GM12878 (cell line): ENCODE measurements around the gene BMERB1. TPM values are rescaled to one million over a fixed set of nuclear protein-coding genes. Genes with fewer than 3 reads are reported as not detected.
"Not testable (repeated sequence)": the region's sequence is repeated elsewhere in the genome, so short reads cannot be mapped to it uniquely, and the experiment has no call there.

Experiments
- ATAC-seq: fragments of 200-7000 bp; cut with Tn5 transposase; 3 replicates; pipeline ENCODE4 v1.9.1; 2020; ENCODE audit warnings: mild to moderate bottlenecking, moderate library complexity
- BruUV-seq: library from RNA; stranded (reverse); fragments of 400-500 nt; replicated peaks from 2 replicates; lab custom pipeline; 2021; lab: Mats Ljungman, UMichigan
- CTCF ChIA-PET: fragments of 300-600 bp; sonication (Branson Sonifier 250); formaldehyde crosslinking; extraction: SDS; loops from one replicate; lab custom pipeline; 2021; ENCODE audit warnings: inconsistent platforms; lab: Yijun Ruan, JAX
- POLR2A ChIA-PET: fragments of 350-600 bp; formaldehyde crosslinking; extraction: SDS; loops from one replicate; lab custom pipeline; 2021; ENCODE audit warnings: inconsistent platforms; lab: Charles Lee
- RAD21 ChIA-PET: fragments of 300-600 bp; sonication (Branson Sonifier 250); formaldehyde crosslinking; loops from one replicate; lab custom pipeline; 2023; ENCODE audit warnings: antibody characterized with exemption; ENCODE audit not compliant: unreplicated experiment; lab: Charles Lee
- SMC1A ChIA-PET: fragments of 300-600 bp; sonication (Branson Sonifier 250); formaldehyde crosslinking; loops from one replicate; lab custom pipeline; 2023; ENCODE audit not compliant: unreplicated experiment, uncharacterized antibody; lab: Charles Lee
- DNase-seq: peaks from one replicate; pipeline ENCODE4 v3.0.0-alpha.2; 2011; ENCODE audit warnings: low read depth, low spot score
- FAIRE-seq: peaks from 3 replicates; lab custom pipeline; 2011; peaks lifted over from hg19 to GRCh38; lab: Jason Lieb, UNC
- H2AFZ ChIP-seq: 2 replicates; pipeline ENCODE4 v1.6.0; 2011; ENCODE audit warnings: low read depth, low read length, control low read depth; ENCODE audit not compliant: control insufficient read depth
- H3K27ac ChIP-seq: 2 replicates; pipeline ENCODE4 v1.5.1; 2011; ENCODE audit warnings: control low read depth; ENCODE audit not compliant: control insufficient read depth, insufficient read depth
- H3K27me3 ChIP-seq, 2 experiments: replicated peaks in 1 of 2; 2 replicates each; pipeline versions ENCODE4 v1.6.0 to v1.6.1; 2011; ENCODE audit warnings: low read length in 1 of 2; ENCODE audit not compliant: control insufficient read depth in 2 of 2, insufficient read depth in 2 of 2
- H3K36me3 ChIP-seq, 2 experiments: 2 replicates each; pipeline ENCODE4 v1.5.1; 2011; ENCODE audit warnings: low read length in 1 of 2; ENCODE audit not compliant: control insufficient read depth in 2 of 2, insufficient read depth in 2 of 2
- H3K4me1 ChIP-seq: 2 replicates; pipeline ENCODE4 v1.6.1; 2011; ENCODE audit warnings: mild to moderate bottlenecking, low read length, moderate library complexity, mixed read lengths; ENCODE audit not compliant: control insufficient read depth, insufficient read depth
- H3K4me2 ChIP-seq: 2 replicates; pipeline ENCODE4 v1.6.0; 2011; ENCODE audit warnings: control low read depth; ENCODE audit not compliant: control insufficient read depth, insufficient read depth
- H3K4me3 ChIP-seq: fragments of 200-600 bp; sonication (generic); 2 replicates; pipeline ENCODE4 v1.5.1; 2016
- H3K79me2 ChIP-seq: 2 replicates; pipeline ENCODE4 v1.6.0; 2011; ENCODE audit warnings: low read length; ENCODE audit not compliant: control insufficient read depth, insufficient read depth
- H3K9ac ChIP-seq: 2 replicates; pipeline ENCODE4 v1.8.0; 2011; ENCODE audit warnings: low read length, control low read depth, mixed read lengths; ENCODE audit not compliant: control insufficient read depth, insufficient read depth
- H3K9me3 ChIP-seq: replicated peaks from 3 replicates; pipeline ENCODE4 v1.5.1; 2011; ENCODE audit warnings: mild to moderate bottlenecking, low read length; ENCODE audit not compliant: control insufficient read depth, insufficient read depth
- H4K20me1 ChIP-seq: 2 replicates; pipeline ENCODE4 v1.6.0; 2011; ENCODE audit not compliant: control insufficient read depth, insufficient read depth
- CTCF ChIP-seq, 3 experiments: IDR thresholded peaks in 2 of 3; conservative IDR thresholded peaks in 1 of 3; 2 replicates each; pipeline ENCODE4 v1.5.1; 2011; ENCODE audit warnings: low read depth in 3 of 3, low read length in 3 of 3, mild to moderate bottlenecking in 3 of 3, control low read depth in 2 of 3, moderate library complexity in 2 of 3, inconsistent platforms in 1 of 3, mixed read lengths in 1 of 3; ENCODE audit not compliant: control insufficient read depth in 2 of 3, insufficient read depth in 1 of 3; ENCODE audit errors: extremely low read depth in 1 of 3
- E2F4 ChIP-seq: IDR thresholded peaks from 2 replicates; pipeline ENCODE4 v1.6.1; 2012; ENCODE audit warnings: low read depth, low read length, improper control_type of control experiment
- E2F8 ChIP-seq: fragments of 450-650 bp; IDR thresholded peaks from 2 replicates; pipeline ENCODE4 v1.6.1; 2018; ENCODE audit warnings: mild to moderate bottlenecking, low read depth, moderate library complexity; ENCODE audit not compliant: partially characterized antibody
- FOXK2 ChIP-seq: fragments of 450-650 bp; IDR thresholded peaks from 2 replicates; pipeline ENCODE4 v1.6.1; 2017; ENCODE audit warnings: mild to moderate bottlenecking, moderate library complexity
- PAX8 ChIP-seq: fragments of 450-650 bp; IDR thresholded peaks from 2 replicates; pipeline ENCODE4 v1.6.1; 2017; ENCODE audit warnings: mild to moderate bottlenecking, moderate library complexity
- RCOR1 ChIP-seq: conservative IDR thresholded peaks from 2 replicates; pipeline ENCODE4 v1.6.1; 2012; ENCODE audit warnings: low read depth, low read length, improper control_type of control experiment
- SPI1 ChIP-seq: IDR thresholded peaks from 2 replicates; pipeline ENCODE4 v1.6.1; 2011; ENCODE audit warnings: low read depth, mild to moderate bottlenecking, low read length, moderate library complexity, borderline replicate concordance; ENCODE audit not compliant: insufficient read depth
- SUPT20H ChIP-seq: IDR thresholded peaks from 2 replicates; pipeline ENCODE4 v1.6.1; 2011; ENCODE audit warnings: low read depth, mild to moderate bottlenecking, low read length, moderate library complexity, borderline replicate concordance; ENCODE audit not compliant: control insufficient read depth
- ZNF384 ChIP-seq: IDR thresholded peaks from 2 replicates; pipeline ENCODE4 v1.6.1; 2012; ENCODE audit warnings: low read depth, mild to moderate bottlenecking, low read length, improper control_type of control experiment, borderline replicate concordance
- WGBS: methylation state at CpG from one replicate; pipeline ENCODE4 v1.1.6; 2016; ENCODE audit warnings: low lambda C conversion rate; ENCODE audit not compliant: insufficient replicate concordance, insufficient coverage; ENCODE audit errors: missing lambda C conversion rate; 5-methylcytosine and 5-hydroxymethylcytosine counted together
- in situ Hi-C: fragments of 300-500 bp; cut with MboI; formaldehyde crosslinking; loops from 9 replicates; pipeline ENCODE4 v1.14.3; 2018; ENCODE audit warnings: mixed read lengths
- intact Hi-C: fragments of 100-400 bp; cut with micrococcal nuclease; formaldehyde crosslinking; loops from one replicate; pipeline ENCODE4 v1.14.2; 2022; ENCODE audit not compliant: unreplicated experiment
- polyA plus RNA-seq, 11 experiments: library from polyadenylated mRNA; depleted of rRNA in 4 of 11; unstranded in 6 of 11; stranded (reverse) in 5 of 11; fragments of >200 nt; fragmentation: Nextera tagmentation in 4 of 11; fragmentation: Illumina TruSeq in 1 of 11; extraction: Ambion mirVana in 4 of 11; extraction: Trizol in 1 of 11; gene quantifications; 1 replicate in 1 of 11; 2 replicates in 10 of 11; pipeline versions ENCODE4 v1.2.1 to v1.2.3, GENCODE V29; 2011 to 2016; ENCODE audit warnings: inconsistent platforms in 2 of 11, missing spikeins in 2 of 11, low read depth in 1 of 11
- total RNA-seq, 4 experiments: library from RNA; depleted of rRNA in 3 of 4; stranded (reverse); fragments of >200 nt in 3 of 4; fragmentation: Illumina TruSeq in 1 of 4; extraction: Trizol in 1 of 4; gene quantifications; 2 replicates each; pipeline versions ENCODE4 v1.2.1 to v1.2.3, GENCODE V29; 2013 to 2021

Gene BMERB1
- total and polyA plus RNA-seq, 10 of the 15 experiments (the other 5 are each of a cell fraction or from before 2014, with no cell fraction given) = 0.05 to 0.68 (median 0.34) TPM

- H3K4me1 ChIP-seq, H3K4me2 ChIP-seq, BruUV-seq, CTCF ChIA-PET, DNase-seq, H3K9me3 ChIP-seq, POLR2A ChIA-PET, intact Hi-C loops, H3K27ac ChIP-seq, H3K79me2 ChIP-seq, H3K27me3 ChIP-seq, ATAC-seq, H3K4me3 ChIP-seq, SMC1A ChIA-PET, RAD21 ChIA-PET, FAIRE-seq, H3K36me3 ChIP-seq, H3K9ac ChIP-seq, in situ Hi-C loops, H2AFZ ChIP-seq, H4K20me1 ChIP-seq: not testable (repeated sequence)
- WGBS = 84% methylated on average over 5 of the region's 5 CpGs
Measured at GRCh38 chr16:15442140-15442539, 7.8 kb downstream of the BMERB1 start.

GRCh38 chr16:15443753-15444152 lies 9.4 kb downstream of the BMERB1 start:
- no peak for ATAC-seq
- CTCF ChIA-PET = interaction anchor here (0.7 to 0.8 kb wide), 2 partner anchors 16 to 107 kb away, joined by 3 read pairs; no protein-coding TSS in a partner anchor
- no peak for FAIRE-seq

More at GRCh38 chr16:15443753-15444152, 9.4 kb downstream of the BMERB1 start:
- Histone ChIP-seq H2AFZ (no peak overlapping the region), H3K79me2 (no peaks in the 10 kb centered on the region), H3K36me3 (no peaks in the 10 kb centered on the region), H3K4me1 (no peaks in the 10 kb centered on the region), H3K9ac (no peak overlapping the region), H4K20me1 (no peaks in the 10 kb centered on the region), H3K4me2 (no peak overlapping the region), H3K9me3 (no peaks in the 10 kb centered on the region; the same call in 2 of the 3 replicates), H3K27me3 (no peaks in the 10 kb centered on the region)
- intact Hi-C loops = no loop called here
- in situ Hi-C loops = no loop called here
- ChIA-PET SMC1A (no interaction called here), POLR2A (no interaction called here)
- WGBS = 64% methylated on average over 4 of the region's 4 CpGs
- TF ChIP-seq ZNF384 (peak; percentile 36; the same call in 1 of the 2 replicates), E2F8 (no peak), PAX8 (no peak), E2F4 (no peak), RCOR1 (no peak), SPI1 (peak; percentile 19; the same call in 1 of the 2 replicates), FOXK2 (no peak), SUPT20H (no peak), CTCF (IDR thresholded peaks at IDR 0.05 in 2 of 3, conservative IDR thresholded peaks at IDR 0.05 in 1 of 3; ENCODE audit: control insufficient read depth in 2 of 3, extremely low read depth in 1 of 3, insufficient read depth in 1 of 3, low read depth in 3 of 3, low read length in 3 of 3) (no peak)
- TF ChIP-seq, all 136 proteins: peak for 2
- Histone ChIP-seq H3K4me3 (no peak overlapping the region), H3K27ac (no peak overlapping the region)
- RAD21 ChIA-PET = no interaction called here
- no TSS peak for BruUV-seq
- no peak for DNase-seq
